Neutrophil (primary cell): ENCODE results near the gene SLAMF7.

Experiments used
- H3K27ac ChIP-seq: fragments of 200-600 bp; sonication (generic); 2 replicates; pipeline ENCODE4 v1.5.1; 2016; ENCODE audit warnings: mild to moderate bottlenecking, moderate library complexity
- H3K27me3 ChIP-seq: fragments of 200-600 bp; sonication (generic); 2 replicates; pipeline ENCODE4 v1.6.0; 2016; ENCODE audit warnings: mild to moderate bottlenecking
- H3K36me3 ChIP-seq: fragments of 200-600 bp; sonication (generic); 2 replicates; pipeline ENCODE4 v1.5.1; 2017
- H3K4me1 ChIP-seq, 2 experiments: fragments of 200-600 bp in 1 of 2; sonication (generic) in 1 of 2; 1 replicate in 1 of 2; 2 replicates in 1 of 2; pipeline versions ENCODE4 v1.5.1 to v1.6.1; 2013 to 2016; ENCODE audit warnings: low read depth in 1 of 2, low read length in 1 of 2, mild to moderate bottlenecking in 1 of 2, moderate library complexity in 1 of 2; ENCODE audit not compliant: control insufficient read depth in 1 of 2, insufficient read depth in 1 of 2
- H3K4me3 ChIP-seq, 2 experiments: fragments of 200-600 bp in 1 of 2; sonication (generic) in 1 of 2; 1 replicate in 1 of 2; 2 replicates in 1 of 2; pipeline ENCODE4 v1.5.1; 2013 to 2016; ENCODE audit warnings: low read depth in 1 of 2, low read length in 1 of 2, mild to moderate bottlenecking in 1 of 2, moderate library complexity in 1 of 2
- H3K9me3 ChIP-seq: fragments of 200-600 bp; sonication (generic); 2 replicates; pipeline ENCODE4 v1.5.1; 2016
- CTCF ChIP-seq: fragments of 200-600 bp; sonication (generic); IDR thresholded peaks from 2 replicates; pipeline ENCODE4 v1.5.1; 2016; ENCODE audit warnings: antibody characterized with exemption

Gene SLAMF7

DNA sequence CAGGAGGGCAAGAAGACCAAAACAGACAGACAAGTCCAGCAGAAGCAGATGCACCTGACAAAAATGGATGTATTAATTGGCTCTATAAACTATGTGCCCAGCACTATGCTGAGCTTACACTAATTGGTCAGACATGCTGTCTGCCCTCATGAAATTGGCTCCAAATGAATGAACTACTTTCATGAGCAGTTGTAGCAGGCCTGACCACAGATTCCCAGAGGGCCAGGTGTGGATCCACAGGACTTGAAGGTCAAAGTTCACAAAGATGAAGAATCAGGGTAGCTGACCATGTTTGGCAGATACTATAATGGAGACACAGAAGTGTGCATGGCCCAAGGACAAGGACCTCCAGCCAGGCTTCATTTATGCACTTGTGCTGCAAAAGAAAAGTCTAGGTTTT lies 14.5 kb downstream of the SLAMF7 start:
- Histone ChIP-seq H3K27me3 (no peaks in the 10 kb centered on the region), H3K4me3 (no peak overlapping the region), H3K27ac (no peak overlapping the region), H3K4me1 (peaks cover 7 to 8% of the 10 kb centered on the region in 2 experiments), H3K9me3 (no peaks in the 10 kb centered on the region), H3K36me3 (no peaks in the 10 kb centered on the region)
- TF ChIP-seq CTCF: no peak

- H3K4me3 ChIP-seq: no peak overlapping the region
- no peaks in the 10 kb centered on the region for H3K4me1 ChIP-seq
- H3K27me3 ChIP-seq: no peaks in the 10 kb centered on the region
- H3K9me3 ChIP-seq: no peaks in the 10 kb centered on the region
- no peak overlapping the region for H3K27ac ChIP-seq
- TF ChIP-seq CTCF: no peak
- no peaks in the 10 kb centered on the region for H3K36me3 ChIP-seq
Measured at GRCh38 chr1:160755461-160755860, 16.4 kb downstream of the SLAMF7 start.

GRCh38 chr1:160755911-160756848 lies 17.1 kb downstream of the SLAMF7 start:
- no peaks in the 10 kb centered on the region for H3K4me1 ChIP-seq
- no peak overlapping the region for H3K27ac ChIP-seq
- H3K4me3 ChIP-seq: no peak overlapping the region
- no peaks in the 10 kb centered on the region for H3K9me3 ChIP-seq
- H3K36me3 ChIP-seq: no peaks in the 10 kb centered on the region
- no peak for TF ChIP-seq CTCF
- no peaks in the 10 kb centered on the region for H3K27me3 ChIP-seq

DNA sequence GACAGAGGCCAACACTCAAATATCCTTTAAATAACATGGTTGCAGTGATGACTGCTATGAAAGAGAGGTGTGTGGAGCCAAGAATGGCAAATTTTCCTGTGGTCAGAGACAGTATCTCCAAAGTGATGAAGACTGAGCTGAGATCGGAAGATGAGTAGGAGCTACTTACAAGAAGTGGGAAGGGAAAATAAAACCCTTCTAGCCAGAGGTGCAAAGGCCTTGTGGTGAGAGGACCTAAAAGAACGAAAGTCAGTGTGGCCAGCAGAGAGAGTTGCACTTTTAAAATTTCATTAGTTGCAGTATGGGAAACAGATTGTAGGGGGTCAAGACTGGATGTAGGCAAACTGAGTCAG lies 17.8 kb downstream of the SLAMF7 start:
- Histone ChIP-seq H3K36me3 (no peaks in the 10 kb centered on the region), H3K9me3 (no peaks in the 10 kb centered on the region), H3K27ac (no peak overlapping the region), H3K4me3 (no peak overlapping the region), H3K4me1 (no peaks in the 10 kb centered on the region), H3K27me3 (no peaks in the 10 kb centered on the region)
- no peak for TF ChIP-seq CTCF

DNA sequence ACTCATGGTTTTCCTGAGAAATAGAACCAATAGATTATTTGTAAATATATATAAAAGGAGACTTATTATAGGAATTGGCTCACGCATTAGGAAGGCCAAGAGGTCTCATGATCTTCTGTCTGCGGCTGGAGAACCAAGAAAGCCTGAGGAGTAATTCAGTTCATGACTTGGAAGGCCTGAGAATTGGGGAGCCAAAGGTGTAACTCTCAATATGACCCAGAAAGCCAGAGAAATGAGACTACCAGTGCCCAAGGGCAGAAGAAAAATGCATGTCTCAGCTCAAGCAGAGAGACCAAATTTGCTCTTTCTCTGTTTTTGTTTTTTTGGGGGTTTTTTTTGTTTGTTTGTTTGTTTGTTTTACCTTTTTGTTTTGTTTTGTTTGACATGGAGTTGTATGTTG lies 19.5 kb downstream of the SLAMF7 start:
- Histone ChIP-seq H3K27me3 (no peaks in the 10 kb centered on the region), H3K4me1 (no peaks in the 10 kb centered on the region)

More for the DNA sequence above, 19.5 kb downstream of the SLAMF7 start:
- Histone ChIP-seq H3K9me3 (no peaks in the 10 kb centered on the region), H3K27ac (no peak overlapping the region), H3K4me3 (no peak overlapping the region), H3K36me3 (no peaks in the 10 kb centered on the region)
- TF ChIP-seq CTCF: no peak
